H54 (cell line): ENCODE results near the gene RNF144B.
"Not testable (repeated sequence)": the region's sequence is repeated elsewhere in the genome, so short reads cannot be mapped to it uniquely, and the experiment has no call there.

Source experiments
- DNase-seq: peaks from one replicate; pipeline ENCODE4 v3.0.0; 2011; ENCODE audit warnings: low spot score, mixed read lengths; ENCODE audit not compliant: insufficient read length
- FAIRE-seq: peaks from 3 replicates; lab custom pipeline; 2011; peaks lifted over from hg19 to GRCh38; lab: Jason Lieb, UNC
- POLR2A ChIP-seq: IDR thresholded peaks from 2 replicates; pipeline ENCODE4 v1.6.1; 2011; ENCODE audit warnings: low read depth, mild to moderate bottlenecking, low read length

RNF144B gene

GRCh38 chr6:18359237-18359885 is 27.8 kb upstream of the RNF144B start:
- no peak for FAIRE-seq
- no peak for TF ChIP-seq POLR2A
- no peak for DNase-seq

DNA sequence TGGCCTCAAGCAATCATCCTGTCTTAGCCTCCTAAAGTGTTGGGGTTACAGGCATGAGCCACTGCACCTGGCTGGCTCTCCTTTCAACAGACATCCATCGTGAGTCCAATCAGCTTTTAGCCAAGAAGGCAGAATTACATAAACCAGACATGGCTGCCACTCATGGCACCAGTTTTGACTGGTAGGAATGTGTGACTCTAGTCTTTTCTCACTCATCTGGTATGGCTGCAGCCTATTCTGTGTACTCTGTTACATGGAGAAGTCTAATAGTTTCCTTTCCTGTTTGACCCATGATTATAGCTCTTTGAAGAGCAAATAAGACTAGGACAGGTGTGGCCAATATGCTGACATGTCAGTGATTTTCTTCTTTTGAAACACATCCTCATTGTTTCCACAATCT is 27.0 kb upstream of the RNF144B start:
- FAIRE-seq (no peak), DNase-seq (no peak)
- TF ChIP-seq POLR2A = no peak

GRCh38 chr6:18362058-18362561 is 25.0 kb upstream of the RNF144B start:
- no peak for FAIRE-seq
- no peak for DNase-seq
- TF ChIP-seq POLR2A = no peak

DNA sequence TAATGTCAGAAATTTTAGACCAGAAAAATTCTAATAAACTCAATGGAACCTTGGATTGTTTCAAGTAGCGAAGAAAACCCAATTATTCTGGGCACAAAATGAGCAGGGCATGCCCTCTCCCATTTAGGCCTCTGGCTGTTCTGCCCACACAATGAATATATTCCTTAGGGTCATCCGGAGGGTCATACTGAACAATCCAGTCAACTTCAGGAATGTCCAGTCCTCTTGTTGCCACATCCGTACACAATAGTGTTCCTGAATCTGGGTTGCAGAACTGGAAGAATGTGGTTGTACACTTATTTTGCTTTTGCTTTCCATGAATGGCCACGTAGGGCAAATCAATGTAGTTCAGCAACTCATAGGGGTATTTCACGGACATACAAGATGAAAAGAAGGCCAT is 23.4 kb upstream of the RNF144B start:
- TF ChIP-seq POLR2A = no peak
- DNase-seq (no peak), FAIRE-seq (no peak)

- FAIRE-seq = not testable (repeated sequence)
These were observed 22.6 kb upstream of the RNF144B start for GRCh38 chr6:18364561-18364960.

GRCh38 chr6:18367371-18367770 is 19.8 kb upstream of the RNF144B start:
- TF ChIP-seq POLR2A = no peak
- no peak for DNase-seq
- no peak for FAIRE-seq

More at GRCh38 chr6:18364561-18364960, 22.6 kb upstream of the RNF144B start:
- not testable (repeated sequence) for DNase-seq

DNA sequence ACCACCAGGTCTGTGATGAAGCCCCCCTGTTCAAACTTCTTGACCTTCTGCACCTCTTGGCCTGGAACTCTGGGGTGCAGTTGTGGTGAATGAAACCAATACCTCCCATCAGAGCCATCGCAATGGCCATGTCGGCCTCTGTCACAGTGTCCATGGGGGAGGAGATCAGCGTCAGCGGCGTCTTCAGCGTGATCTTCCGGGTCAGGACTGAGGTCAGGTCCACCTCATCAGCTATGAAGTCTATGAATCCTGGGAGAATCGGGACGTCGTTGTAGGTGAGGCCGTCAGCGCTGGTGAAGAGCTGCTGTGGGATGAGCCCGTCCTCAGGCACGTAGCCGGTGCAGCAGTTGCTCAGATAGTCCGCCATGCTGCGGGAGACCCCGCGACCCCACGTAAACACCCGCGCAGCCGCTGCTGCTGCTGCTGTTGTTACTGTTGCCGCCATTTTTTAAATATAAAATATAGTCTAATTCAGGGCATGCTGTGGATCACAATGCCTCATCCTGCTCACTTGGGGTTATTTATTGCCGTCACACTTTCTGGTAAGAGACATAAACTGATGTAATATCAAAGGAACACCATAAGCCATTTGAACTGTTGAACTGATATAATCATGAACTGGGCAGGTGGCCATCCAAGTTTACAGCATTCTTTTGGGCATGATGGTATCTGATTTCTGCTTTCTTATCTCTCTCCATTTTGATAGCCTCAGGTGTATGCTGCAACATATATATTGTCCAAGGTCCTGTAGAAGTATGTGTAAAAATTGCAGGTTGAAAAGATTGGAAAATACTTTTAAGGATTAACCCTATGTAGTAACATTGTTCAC is 18.7 kb upstream of the RNF144B start:
- DNase-seq = no peak
- no peak for FAIRE-seq
- TF ChIP-seq POLR2A = no peak

DNA sequence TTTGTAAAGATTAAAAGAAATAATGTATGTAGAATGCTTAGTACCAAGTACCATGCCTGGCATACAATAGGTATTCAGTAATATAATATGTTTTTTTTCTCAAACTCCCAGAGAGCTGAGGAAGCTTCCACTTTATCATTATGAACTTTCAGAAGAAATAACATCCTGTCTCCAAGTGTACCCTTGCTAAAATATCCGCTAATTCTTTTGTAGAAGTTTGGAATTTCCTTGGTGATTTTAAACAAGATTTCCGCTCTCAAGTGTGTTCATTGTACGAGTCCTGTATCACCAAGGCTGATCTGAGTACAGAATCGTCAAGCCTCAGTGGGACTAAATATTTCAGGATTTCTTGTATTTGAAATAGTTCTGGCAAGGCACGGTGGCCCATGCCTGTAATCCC is 16.1 kb upstream of the RNF144B start:
- DNase-seq = no peak
- FAIRE-seq = no peak
- no peak for TF ChIP-seq POLR2A

- no peak for TF ChIP-seq POLR2A
- FAIRE-seq (no peak), DNase-seq (no peak)
These were observed 15.5 kb upstream of the RNF144B start for GRCh38 chr6:18371656-18372055.

- peak; percentile 60 for FAIRE-seq
- DNase-seq = no peak
- TF ChIP-seq POLR2A = no peak
These were observed 6.9 kb upstream of the RNF144B start for GRCh38 chr6:18380158-18380836.

DNA sequence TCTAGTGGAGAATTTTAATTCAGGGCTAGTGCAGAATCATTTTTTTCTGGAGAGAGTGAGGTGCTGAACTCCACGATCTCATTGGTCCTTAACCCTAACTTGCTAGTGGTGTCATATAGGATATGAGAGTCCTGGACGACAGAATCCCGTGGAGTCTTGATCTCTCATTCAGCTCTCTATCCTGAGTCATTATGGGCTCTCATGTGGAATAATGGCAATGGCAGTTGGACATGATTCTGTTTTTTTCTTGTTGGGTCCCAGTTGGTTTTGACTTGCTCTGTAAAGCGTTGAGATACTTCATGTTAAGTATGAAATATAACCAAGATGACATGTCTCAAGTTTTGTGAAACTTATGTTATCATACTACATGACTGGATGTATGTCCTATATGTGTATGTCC is 6.3 kb upstream of the RNF144B start:
- DNase-seq = no peak
- FAIRE-seq = no peak
- no peak for TF ChIP-seq POLR2A

DNA sequence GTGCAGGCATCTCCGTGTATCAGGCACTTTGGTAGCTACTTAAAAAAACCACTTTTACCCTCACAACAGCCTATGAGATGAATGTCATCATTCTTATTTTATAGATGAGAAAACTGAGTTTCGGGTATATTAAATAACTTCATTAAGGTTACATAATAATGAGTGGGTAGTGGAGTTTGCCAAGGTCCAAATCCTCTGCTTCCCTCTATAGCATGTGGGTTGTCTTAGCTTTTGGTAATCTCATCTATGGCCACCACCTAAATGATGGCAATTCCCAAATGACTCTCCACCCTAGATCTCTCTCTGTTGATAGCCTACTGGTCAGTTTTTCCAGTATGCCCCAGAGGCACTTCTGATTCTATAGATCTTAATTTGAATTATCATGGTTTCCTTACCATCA is 3.7 kb upstream of the RNF144B start:
- no peak for FAIRE-seq
- no peak for DNase-seq
- no peak for TF ChIP-seq POLR2A

- TF ChIP-seq POLR2A = no peak
- DNase-seq (no peak), FAIRE-seq (no peak)
These were observed 2.5 kb upstream of the RNF144B start for GRCh38 chr6:18384621-18385020.
